SK-N-SH (cell line): Measurements from ENCODE around the gene IPO9.
A peak's percentile ranks its signal among the peaks of the same experiment; 100 is the strongest.

Source experiments
- FOXM1 ChIP-seq: IDR thresholded peaks from 2 replicates; pipeline ENCODE4 v1.4.0; 2012; ENCODE audit warnings: low read depth, mild to moderate bottlenecking
- MXI1 ChIP-seq: IDR thresholded peaks from 2 replicates; pipeline ENCODE4 v1.6.1; 2012; ENCODE audit warnings: mild to moderate bottlenecking, low read depth, low read length, improper control_type of control experiment
- TF ChIP-seq, protein P1 (sequence below): IDR thresholded peaks from 2 replicates; pipeline ENCODE4 v1.6.1; 2012; ENCODE audit warnings: mild to moderate bottlenecking, low read depth, low read length, moderate library complexity

DNA sequence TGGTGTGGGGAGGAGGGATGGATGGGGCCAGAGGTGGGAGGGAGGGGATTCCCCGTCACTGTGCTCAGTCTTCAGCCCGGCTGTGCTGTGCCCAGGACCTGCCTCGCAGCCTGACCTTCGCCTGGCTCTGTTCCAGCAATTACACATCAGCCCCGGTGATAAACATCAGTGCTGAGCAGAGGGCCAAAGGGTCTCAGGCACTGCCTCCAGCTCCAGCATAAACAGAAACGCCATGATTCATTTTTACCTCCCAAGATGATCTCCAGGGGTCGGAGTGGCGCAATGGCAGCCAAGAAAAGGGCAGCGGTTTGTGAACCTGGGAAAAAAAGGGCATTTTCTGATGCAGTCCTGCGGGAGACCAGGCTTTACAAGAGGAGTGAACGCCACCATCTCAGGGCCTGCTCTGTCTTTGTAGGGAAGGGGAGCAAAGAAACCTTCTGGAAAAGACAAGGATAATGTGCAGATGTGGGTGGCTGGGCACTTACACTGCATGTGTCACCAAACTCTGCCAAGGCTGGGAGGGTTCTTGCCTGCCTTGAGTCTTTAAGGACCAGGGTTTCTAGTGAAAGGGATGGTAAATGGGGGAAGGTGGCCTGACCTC, 87.8 kb downstream of the IPO9 start:
- TF ChIP-seq, protein P1, sequence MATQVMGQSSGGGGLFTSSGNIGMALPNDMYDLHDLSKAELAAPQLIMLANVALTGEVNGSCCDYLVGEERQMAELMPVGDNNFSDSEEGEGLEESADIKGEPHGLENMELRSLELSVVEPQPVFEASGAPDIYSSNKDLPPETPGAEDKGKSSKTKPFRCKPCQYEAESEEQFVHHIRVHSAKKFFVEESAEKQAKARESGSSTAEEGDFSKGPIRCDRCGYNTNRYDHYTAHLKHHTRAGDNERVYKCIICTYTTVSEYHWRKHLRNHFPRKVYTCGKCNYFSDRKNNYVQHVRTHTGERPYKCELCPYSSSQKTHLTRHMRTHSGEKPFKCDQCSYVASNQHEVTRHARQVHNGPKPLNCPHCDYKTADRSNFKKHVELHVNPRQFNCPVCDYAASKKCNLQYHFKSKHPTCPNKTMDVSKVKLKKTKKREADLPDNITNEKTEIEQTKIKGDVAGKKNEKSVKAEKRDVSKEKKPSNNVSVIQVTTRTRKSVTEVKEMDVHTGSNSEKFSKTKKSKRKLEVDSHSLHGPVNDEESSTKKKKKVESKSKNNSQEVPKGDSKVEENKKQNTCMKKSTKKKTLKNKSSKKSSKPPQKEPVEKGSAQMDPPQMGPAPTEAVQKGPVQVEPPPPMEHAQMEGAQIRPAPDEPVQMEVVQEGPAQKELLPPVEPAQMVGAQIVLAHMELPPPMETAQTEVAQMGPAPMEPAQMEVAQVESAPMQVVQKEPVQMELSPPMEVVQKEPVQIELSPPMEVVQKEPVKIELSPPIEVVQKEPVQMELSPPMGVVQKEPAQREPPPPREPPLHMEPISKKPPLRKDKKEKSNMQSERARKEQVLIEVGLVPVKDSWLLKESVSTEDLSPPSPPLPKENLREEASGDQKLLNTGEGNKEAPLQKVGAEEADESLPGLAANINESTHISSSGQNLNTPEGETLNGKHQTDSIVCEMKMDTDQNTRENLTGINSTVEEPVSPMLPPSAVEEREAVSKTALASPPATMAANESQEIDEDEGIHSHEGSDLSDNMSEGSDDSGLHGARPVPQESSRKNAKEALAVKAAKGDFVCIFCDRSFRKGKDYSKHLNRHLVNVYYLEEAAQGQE = 0 out of 2 replicates have a peak, but pooled peaks have one; percentile 39
- TF ChIP-seq FOXM1 (no peak), MXI1 (no peak)
